CD4-positive, alpha-beta T cell treated with Interleukin-15 for 4 hours (primary cell): ENCODE results near the gene METTL21A.

Source experiments
- DNase-seq: peaks from one replicate; pipeline ENCODE4 v3.0.0-alpha.2; 2020; ENCODE audit warnings: low spot score

Gene METTL21A

GRCh38 chr2:207624185-207625013, 795 bp downstream of the METTL21A start:
- DNase-seq: peak; percentile 52

DNA sequence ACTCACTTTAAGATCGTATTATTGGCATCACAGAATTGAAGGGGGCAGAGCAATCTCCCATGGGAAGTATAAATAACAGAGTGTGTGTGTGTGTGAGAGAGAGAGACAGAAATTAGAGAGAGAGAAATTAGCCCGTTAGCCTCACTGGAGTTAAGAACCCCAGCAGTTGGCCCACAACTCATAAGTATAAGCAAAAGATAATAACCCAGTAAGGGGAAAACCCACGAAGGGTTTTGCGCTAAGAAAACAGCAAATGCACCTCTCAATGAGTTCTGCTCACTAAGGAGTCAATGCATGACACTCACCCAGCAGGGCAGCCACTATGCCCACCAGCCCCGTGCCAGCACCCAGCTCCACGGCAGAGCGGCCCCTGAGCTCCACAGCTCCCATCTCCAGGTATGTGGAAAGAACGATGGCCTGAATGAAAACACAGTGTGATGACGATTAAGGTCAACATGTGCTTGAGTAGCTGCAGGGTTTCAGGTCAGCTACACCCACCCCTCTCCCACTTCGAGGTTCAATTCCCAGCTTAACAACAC, 3.6 kb downstream of the METTL21A start:
- DNase-seq: no peak

- DNase-seq: no peak
These were observed 5.4 kb downstream of the METTL21A start for GRCh38 chr2:207619764-207620203.

GRCh38 chr2:207617011-207617671, 8.1 kb downstream of the METTL21A start:
- no peak for DNase-seq

DNA sequence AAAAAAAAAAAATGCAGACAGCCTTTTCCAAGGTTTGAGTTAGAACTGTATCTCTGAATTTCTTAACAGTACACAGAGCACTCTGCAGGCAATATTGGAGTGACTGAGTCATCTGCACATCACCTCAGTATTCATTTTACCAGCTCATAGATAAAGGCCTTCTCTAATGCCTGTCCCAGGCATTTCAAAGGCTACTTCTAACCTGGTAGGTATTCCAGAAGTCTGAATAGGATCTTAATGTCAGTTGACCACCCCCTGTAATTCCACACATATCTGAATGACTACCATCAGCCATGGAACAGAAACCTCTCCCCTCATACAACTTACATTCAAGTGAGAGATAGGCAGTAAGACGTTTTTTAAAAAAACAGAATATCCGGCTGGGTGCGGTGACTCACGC, 9.0 kb downstream of the METTL21A start:
- no peak for DNase-seq

GRCh38 chr2:207614824-207615223, 10.4 kb downstream of the METTL21A start:
- no peak for DNase-seq

GRCh38 chr2:207612714-207613113, 12.5 kb downstream of the METTL21A start:
- no peak for DNase-seq

GRCh38 chr2:207606829-207607228, 18.4 kb downstream of the METTL21A start:
- no peak for DNase-seq

DNA sequence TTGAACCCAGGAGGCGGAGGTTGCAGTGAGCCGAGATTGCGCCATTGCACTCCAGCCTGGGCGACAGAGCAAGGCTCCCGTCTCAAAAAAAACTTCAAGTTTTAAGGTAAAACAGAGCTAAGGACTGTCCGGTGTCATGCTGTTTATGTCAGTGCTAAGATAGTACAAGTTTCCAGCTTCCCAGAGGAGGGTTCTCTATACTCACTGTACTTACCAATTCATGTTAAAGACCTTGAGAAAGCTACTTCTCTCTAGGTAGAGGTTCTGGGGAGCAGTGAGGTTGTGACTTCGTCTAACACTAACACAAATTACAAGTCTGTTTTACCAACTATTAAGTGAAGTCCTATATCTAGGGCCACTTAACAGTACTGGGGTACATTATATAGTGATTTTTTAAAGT, 18.8 kb downstream of the METTL21A start:
- no peak for DNase-seq

- no peak for DNase-seq
These were observed 21.7 kb downstream of the METTL21A start for GRCh38 chr2:207603486-207603885.

- DNase-seq: no peak
These were observed 23.4 kb downstream of the METTL21A start for GRCh38 chr2:207601774-207602173.

DNA sequence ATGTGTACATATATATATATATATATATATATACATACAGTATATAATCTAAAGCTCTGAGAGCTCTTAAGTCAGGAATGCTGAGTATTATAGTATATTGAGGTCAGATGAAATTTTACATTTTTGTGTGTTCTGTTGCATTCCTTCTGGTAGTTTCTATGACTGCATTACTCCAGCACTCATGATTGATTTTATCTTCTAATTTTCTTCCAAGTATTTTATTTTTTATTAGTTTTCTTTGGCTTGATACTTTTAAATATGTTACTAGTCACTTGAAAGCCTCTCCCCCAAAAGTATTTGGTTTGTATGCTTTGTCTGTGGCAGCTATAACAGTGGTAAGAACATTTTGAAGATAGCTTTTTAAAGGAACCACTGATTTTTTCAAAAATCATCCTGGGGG, 25.0 kb downstream of the METTL21A start:
- no peak for DNase-seq

DNA sequence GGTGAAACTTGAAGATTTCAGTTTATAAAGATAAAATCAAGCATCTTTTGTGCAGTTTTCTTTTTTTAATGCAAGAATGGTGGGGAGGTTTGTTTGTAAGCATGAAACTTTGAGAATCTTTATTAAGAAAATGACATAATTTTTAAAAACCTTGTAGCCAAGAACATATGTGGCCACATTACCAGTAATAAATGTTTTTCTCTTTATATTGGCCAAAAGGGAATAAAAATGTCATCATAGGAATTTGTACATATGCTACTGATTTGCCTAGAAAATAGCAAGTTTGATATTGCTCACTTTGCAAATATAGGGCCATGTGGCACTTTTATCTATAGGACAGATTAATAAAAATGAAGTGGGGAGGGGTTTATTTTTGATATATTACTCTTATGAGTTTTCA, 25.6 kb downstream of the METTL21A start:
- DNase-seq: no peak

- DNase-seq: no peak
These were observed 30.5 kb downstream of the METTL21A start for GRCh38 chr2:207594731-207595130.

DNA sequence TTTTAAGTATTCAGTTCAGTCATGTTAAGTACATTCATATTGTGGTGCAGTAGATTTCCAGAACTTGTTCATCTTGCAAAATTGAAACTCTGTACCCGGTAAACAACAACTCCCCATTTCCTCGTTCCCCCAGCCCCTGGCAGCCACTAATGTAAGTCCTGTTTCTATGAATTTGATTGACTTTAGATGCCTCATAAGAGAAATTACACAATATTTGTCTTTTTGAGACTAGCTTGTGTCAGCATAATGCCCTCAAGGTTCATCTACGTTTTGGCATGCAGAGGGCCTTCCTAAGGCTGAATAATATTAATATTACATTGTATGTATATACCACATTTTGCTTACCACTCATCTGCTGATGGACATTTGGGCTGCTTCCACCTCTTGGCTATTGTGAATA, 30.9 kb downstream of the METTL21A start:
- DNase-seq: no peak

DNA sequence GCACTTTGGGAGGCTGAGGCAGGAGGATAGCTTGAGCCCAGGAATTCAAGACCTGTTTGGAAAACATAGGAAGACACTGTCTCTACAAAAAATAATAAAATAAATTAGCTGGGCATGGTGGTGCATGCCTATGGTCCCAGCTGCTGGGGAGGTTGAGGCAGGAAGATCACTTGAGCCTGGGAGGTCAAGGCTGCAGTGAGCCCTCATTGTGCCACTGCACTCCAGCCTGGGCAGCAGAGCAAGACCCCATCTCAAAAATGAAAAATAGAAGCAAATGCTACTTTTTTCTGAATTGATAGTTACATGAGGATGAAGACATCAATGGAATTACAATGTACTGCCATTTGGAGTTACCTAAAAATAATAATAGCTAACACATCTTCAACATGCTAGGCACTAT, 31.9 kb downstream of the METTL21A start:
- no peak for DNase-seq

- no peak for DNase-seq
These were observed 36.1 kb downstream of the METTL21A start for GRCh38 chr2:207589143-207589542.

DNA sequence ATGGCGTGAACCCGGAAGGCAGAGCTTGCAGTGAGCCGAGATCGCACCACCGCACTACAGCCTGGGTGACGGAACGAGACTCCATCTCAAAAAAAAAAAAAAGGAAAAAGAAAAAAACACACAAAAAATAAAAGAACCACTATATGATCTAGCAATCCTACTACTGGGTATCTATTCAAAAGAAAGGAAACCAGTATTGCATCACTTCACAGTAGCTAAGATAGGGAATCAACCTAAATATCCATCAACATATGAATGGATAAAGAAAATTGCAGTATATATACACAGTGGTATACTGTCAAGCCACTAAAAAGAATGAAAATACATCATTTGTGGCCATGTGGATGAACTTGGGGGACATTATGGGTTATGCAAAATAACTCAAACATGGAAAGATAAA, 37.9 kb downstream of the METTL21A start:
- no peak for DNase-seq

DNA sequence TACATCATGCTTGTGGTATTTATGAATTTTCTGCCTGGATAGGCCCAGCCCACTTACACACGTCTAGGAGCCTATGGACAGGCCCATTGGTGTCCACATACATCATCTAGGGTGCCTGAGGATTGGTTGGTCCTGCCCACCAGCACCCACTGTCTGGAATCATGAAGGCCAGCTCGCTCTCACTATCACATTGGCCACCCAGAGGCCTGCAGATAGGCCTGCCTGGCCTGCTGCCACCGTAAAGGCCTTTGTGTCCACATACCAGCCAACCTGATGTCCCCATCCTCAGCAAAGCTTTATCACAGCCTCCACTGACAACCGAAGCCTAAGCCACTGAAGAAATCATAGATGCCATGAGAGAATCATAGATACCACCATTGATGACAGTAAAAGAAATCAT, 40.2 kb downstream of the METTL21A start:
- no peak for DNase-seq

DNA sequence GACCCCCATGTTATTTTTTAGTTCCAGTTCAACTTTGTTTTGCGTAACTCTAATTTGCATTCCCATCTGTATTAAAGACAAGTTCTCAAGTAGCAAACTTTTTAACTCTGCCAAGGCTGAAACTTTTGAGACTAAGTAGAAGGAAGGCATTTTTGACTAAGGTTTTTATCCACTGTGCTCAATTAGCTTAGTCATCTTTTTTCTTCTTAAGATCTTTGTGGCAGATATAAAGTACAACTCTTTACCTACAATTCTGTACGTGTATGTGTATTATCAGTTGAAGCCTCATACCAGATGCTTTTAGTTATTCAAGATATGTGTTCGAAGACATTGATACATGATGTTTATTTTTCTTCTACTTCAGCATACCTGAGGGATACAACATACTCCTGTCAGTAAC, 53.8 kb downstream of the METTL21A start:
- no peak for DNase-seq

GRCh38 chr2:207567671-207568070, 57.5 kb downstream of the METTL21A start:
- DNase-seq: no peak

DNA sequence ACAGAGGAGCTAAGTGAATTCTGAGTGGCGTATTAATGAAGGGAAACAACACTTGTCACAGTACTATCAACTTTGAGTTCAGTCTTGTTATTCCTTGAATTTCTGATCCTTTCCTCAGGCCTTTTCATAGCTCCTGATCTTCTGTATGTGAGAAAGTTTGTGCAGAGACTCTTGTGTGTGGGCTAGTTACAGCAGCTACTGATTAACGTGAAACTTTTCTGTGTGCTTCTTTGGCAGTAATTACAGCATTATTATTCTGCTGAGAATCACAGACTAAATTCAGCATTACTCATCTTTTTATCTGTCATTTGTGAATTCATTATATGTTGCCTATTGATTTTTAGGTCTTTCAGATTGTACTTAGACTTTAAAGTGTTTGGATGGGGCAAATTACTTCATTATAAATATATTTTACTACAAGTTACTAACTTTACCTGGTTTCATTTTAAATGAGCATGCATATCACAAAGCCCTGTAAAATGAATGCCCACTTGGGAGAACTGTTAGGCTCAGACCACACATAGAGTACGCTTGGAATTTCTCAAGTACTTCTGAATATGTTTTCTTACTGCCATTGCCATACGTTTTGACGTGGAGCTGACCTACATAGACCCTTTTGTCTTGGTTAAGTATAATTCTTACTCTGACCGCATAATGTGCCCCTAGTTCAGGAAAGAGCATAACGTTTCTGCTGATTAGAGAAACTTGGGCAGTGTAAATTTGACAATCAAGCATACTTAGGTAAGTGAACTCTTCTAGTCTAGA, 59.3 kb downstream of the METTL21A start:
- no peak for DNase-seq
